NCI-H1417 treated with DMSO at 0.1 percent for 48 hours (cell line): ENCODE measurements around the gene FOSL1.
"Not testable (repeated sequence)": the region's sequence is repeated elsewhere in the genome, so short reads cannot be mapped to it uniquely, and the experiment has no call there.

ENCODE experiments used
- DNase-seq: peaks from one replicate; lab custom pipeline; 2025; lab: John Stamatoyannopoulos, UW

Gene FOSL1

GRCh38 chr11:65852508-65853245 is 47.5 kb downstream of the FOSL1 start:
- DNase-seq = no peak

GRCh38 chr11:65851811-65852507 is 48.2 kb downstream of the FOSL1 start:
- DNase-seq = no peak

- DNase-seq = no peak
Observed at GRCh38 chr11:65851083-65851579, 49.1 kb downstream of the FOSL1 start.

- DNase-seq = no peak
Observed at GRCh38 chr11:65850217-65851082, 49.7 kb downstream of the FOSL1 start.

GRCh38 chr11:65849771-65850216 is 50.4 kb downstream of the FOSL1 start:
- no peak for DNase-seq

- DNase-seq = no peak
Observed at GRCh38 chr11:65849366-65849765, 50.8 kb downstream of the FOSL1 start.

- DNase-seq = not testable (repeated sequence)
Observed at GRCh38 chr11:65848693-65849092, 51.5 kb downstream of the FOSL1 start.

GRCh38 chr11:65847746-65848145 is 52.4 kb downstream of the FOSL1 start:
- DNase-seq = no peak

GRCh38 chr11:65844231-65844872 is 55.8 kb downstream of the FOSL1 start:
- DNase-seq = no peak

- no peak for DNase-seq
Observed at GRCh38 chr11:65843811-65844210, 56.4 kb downstream of the FOSL1 start.

GRCh38 chr11:65842144-65842543 is 58.0 kb downstream of the FOSL1 start:
- DNase-seq = no peak
